ENCODE measurements around the gene ZNF786.
"Not testable (repeated sequence)": the region's sequence is repeated elsewhere in the genome, so short reads cannot be mapped to it uniquely, and the experiment has no call there.

ZNF786 gene, protein sequence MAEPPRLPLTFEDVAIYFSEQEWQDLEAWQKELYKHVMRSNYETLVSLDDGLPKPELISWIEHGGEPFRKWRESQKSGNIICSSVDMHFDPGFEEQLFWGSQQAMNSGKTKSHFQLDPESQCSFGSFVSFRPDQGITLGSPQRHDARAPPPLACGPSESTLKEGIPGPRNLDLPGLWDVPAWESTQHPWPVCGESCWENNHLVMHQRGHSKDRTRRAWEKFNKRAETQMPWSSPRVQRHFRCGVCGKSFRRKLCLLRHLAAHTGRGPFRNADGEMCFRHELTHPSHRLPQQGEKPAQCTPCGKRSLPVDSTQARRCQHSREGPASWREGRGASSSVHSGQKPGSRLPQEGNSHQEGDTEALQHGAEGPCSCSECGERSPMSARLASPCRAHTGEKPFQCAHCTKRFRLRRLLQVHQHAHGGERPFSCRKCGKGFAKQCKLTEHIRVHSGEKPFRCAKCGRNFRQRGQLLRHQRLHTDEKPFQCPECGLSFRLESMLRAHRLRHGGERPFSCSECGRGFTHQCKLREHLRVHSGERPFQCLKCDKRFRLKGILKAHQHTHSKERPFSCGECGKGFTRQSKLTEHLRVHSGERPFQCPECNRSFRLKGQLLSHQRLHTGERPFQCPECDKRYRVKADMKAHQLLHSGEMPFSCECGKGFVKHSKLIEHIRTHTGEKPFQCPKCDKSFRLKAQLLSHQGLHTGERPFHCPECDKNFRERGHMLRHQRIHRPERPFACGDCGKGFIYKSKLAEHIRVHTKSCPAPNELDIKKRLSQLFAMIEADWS

DNA sequence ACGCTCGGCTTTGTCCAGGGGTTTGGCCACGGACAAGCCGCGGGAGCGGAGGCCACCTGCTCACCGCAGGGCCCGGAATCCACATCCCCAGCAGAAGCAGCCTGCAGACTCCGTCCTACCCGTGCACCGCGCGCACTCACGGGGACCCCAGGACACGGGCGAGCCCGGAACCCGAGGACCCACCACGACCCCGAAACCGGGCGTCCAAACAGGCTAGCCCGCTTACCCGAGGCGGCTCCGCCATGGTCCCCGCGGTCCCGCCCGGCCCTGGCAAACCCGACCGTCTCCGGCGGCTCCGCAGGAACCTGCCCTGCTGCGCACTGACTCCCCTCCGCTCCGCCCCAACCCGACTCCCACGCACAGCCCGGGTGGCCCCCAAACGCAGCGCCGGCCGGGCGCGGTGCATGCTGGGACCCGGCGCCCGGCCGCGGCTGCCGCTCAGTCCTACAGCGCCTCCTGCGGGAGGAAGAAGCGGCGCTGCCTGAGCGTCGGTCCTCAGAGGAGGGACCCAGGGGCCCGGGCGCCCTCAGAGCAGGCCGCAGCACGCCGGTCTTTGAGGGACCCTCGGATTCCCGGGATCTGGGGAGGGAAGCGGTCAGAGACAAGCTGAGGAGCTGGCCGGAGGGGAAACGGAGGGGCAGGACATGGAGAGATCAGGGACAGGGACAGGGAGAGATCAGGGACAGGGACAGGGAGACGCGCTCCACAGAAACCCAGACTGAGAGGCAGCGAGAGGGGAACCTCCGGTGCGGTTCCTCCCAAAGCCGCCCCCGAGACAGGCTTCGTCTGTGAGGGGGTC lies at the start of gene ZNF786:
ZNF786 (minus strand) TSS at position 322 of the 799 bp plus-strand sequence; CDS start at position 244, 78 bp downstream.
- no peak for DNase-seq

DNA sequence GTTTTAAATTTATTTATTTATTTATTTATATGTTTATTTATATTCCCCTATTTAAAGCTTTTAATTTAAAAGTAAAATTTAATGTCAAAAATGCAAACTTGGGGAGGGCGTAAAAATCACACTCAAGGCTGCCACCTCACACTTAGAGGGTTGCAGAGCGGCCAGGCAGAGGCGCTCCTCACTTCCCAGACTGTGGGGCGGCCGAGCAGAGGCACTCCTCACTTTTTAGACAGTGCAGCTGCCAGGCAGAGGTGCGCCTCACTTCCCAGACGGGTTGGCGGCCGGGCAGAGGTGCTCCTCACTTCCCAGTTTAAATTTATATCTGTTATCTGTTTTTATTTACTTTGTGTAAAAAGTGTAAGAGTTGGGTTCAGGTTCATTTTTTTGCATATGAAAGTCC lies 45.6 kb upstream of the ZNF786 start:
- DNase-seq, result no peak

DNA sequence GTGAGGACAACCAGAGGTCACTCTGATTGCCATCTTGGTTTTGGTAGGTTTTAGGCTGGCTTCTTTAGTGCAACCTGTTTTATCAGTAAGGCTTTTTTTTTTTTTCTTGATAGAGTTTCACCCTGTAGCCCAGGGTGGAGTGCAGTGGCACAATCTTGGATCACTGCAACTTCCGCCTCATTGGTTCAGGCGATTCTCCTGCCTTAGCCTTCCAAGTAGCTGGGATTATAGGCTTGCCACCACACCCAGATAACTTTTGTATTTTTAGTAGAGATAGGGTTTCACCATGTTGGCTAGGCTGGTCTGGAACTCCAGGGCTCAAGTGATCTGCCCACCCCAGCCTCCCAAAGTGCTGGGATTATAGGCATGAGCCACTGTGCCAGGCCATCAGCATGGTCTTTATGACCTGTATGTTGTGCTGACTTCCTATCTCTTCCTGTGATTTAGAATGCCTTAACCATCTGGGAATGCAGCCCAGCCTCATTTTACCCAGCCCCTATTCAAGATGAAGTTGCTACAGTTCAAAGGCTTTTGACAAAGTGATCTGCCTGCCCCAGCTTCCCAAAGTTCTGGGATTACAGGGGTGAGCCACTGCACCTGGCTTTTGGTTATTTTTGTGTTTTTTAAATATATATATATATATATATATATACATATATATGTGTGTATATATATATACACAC lies 42.7 kb upstream of the ZNF786 start:
- no peak for DNase-seq

DNA sequence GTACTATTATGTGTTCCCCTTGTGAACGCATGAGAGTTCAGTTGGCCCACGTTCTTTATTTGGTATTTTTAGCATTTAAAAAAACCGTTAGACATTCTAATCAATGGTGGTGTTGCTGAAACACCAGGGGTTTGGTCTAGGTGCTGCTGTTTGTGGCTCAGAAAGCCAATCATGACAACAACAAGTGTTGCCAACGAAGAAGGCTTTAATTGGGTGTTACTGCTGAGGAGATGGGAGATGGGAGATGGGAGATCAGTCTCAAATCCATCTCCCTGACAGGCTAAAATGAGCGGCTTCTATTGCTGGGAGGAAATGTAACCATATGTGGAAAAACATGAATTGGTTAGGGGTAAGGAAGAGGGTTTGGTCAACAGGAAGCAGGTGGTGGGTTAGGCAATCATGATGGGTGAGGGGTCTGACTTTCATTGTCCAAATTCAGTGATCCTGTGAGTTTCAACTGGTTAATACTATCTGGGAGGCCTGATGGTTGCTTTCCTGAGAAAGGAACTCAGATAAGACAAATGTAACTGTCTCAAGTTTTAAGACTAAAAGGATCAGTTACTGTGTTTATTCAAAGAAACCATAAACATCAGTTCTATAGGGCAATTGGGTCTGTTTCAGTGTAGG lies 40.2 kb upstream of the ZNF786 start:
- no peak for DNase-seq

DNA sequence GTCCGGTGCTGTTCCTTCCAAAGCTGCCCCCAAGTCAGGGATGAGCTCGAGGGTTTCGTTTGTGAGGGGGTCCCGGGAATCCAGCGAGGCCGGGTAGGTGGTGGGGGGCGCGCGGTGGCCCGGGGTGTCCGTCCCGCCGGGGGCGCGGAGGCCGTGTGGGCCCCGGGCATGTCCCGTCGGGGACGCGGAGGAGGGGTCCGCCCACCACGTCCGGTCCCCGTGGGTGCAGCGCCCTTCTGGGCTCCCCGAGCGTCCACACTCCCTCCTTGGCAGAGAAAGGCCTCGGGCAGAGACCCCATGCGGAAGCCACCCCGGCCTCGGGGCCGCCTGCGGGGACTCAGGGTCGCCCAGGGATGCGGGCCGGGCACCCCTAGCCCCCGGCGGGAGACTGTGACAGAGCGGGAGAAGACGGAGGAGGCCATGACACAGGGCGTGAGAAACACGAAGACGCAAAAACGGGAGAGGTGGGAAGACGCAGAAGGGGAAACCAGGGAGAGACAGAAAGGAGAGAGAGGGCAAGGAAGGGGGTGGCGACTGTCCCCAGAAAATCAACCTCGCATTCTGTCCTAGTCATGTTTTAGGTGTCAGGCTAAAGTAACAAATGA lies 36.2 kb upstream of the ZNF786 start:
- DNase-seq, result no peak

DNA sequence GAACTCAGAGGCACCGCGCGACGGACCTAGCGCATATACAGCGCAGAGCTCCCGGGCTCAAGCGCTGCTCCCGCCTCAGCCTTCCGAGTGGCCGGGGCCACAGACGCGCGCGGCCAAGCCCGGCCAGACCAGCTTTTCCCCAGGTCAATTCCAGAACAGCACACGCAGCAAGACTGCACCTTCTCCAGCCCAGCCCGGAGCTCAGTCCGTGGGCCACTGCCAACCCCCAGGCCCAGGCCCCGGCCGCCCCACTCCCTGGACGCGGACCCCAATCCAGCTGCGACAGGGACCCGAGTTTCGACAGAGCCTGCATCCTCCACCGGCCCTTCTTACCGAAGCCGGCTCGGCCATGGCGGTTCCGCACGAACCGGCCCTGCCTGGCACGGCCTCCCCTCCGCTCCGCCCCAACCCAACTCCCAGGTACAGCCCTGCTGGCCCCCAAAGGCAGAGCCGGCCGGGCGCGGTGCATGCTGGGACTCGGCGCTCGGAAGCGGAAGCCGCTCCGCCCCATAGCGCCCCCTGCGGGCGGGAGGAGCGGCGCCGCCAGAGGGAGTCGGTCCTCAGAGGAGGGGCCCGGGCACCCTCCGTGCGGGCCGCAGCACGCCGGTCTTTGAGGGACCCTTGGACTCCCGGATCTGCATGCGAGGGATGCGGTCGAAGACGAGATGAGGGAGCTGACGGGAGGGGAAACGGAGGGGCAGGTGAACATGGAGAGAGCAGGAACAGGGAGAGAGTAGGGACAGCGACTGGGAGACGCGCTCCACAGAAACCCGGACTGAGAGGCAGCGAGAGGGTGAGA lies 35.5 kb upstream of the ZNF786 start, which contains the start of gene ZNF425:
ZNF425 (minus strand) TSS at position 462 of the 799 bp plus-strand sequence; CDS start at position 351, 111 bp downstream.
- DNase-seq, result no peak

DNA sequence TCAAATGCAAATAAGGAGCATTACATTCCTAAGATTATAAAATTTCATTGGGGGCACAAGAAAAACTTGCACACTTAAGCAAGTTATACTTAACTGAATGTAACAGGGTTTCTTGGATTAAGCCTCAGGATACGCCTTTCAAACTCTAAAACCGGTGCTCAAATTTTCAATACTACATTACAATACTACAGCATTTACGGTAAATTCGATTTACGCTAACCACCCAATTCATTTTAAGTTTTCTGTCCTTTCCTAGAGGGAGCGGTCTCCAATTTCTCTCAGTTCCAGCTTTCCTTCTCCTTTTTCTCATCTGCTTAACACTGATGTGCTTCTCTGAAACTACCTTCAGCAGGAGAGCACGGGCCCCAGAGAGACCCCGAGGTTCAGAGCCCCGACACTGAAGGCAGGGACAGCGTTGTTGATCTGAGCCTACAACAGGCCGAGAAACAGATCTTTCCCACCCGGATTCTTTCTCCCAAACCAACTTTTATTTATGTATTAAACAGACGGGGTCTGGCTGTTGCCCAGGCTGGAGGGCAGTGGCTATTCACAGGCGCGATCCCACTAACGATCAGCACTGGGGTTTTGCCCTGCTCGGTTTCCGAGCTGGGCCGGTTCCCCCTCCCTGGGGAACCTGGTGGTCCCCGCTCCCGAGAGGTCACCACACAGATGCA lies 34.8 kb upstream of the ZNF786 start:
- no peak for DNase-seq

DNA sequence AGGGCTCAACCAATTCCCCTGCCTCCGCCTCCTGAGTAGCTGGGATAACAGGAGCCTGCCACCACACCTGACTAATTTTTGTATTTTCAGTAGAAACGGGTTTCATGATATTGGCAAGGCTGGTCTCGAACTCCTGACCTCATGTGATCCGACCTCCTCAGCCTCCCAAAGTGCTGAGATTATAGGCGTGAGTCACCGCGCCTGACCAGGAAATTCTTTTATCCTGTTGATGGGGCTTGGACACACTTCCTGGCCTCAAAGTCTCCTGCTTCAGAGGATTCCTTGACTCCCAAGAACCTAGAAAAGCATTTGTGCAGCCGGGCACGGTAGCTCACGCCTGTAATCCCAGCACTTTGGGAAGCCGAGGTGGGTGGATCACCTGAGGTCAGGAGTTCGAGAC lies 19.5 kb upstream of the ZNF786 start:
- DNase-seq, result no peak

DNA sequence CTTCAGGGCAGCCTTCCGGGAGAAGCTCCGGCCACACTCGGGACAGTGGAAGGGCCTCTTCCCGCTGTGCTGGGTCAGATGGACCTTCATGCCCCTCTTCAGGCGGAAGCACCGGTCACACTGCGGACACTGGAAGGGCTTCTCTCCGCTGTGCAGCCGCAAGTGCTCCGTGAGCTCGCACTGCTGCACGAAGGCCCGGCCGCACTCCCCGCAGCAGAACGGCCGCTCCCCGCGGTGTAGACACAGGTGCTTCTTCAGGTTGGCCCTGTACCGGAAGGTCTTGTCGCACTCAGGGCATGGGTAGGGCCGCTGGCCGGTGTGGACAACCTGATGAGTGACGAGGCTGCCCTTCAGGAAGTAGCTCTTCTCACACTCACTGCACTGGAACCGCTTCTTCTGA lies 14.2 kb upstream of the ZNF786 start:
- no peak for DNase-seq

DNA sequence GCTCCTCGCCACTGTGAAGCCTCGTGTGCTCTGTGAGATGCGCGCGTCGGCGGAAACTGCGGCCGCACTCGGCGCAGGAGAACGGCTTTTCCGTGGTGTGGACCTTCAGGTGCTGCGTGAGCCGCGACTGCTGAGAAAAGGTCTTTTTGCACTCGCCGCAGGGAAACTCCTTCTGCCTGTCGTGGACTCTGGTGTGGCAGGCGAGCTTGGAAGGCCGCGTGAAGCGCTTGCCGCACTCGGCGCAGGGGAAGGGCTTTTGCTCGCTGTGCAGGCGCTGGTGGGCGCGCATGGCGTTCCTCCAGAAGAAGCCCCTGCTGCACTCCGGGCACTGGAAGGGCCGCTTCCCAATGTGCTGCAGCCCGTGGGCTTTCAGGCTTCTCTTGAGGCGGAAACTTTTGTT lies 13.7 kb upstream of the ZNF786 start:
- no peak for DNase-seq

DNA sequence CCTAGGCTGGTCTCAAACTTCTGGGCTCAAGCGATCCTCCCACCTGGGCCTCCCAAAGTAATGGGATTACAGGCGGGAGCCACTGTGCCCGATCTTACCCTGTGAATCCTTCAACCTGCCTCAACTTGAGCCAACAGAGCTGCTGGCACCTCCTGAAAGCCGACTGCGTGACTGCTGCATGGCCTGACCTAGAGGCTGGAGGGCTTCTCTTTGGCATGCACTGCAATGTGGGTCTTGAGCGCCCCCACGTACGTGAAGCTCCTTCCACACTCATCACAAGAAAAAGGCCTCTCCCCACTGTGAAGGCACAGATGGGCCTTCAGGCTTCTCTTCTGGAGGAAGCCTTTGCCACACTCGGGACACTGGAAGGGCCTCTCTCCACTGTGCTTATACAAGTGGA lies 12.9 kb upstream of the ZNF786 start:
- no peak for DNase-seq

DNA sequence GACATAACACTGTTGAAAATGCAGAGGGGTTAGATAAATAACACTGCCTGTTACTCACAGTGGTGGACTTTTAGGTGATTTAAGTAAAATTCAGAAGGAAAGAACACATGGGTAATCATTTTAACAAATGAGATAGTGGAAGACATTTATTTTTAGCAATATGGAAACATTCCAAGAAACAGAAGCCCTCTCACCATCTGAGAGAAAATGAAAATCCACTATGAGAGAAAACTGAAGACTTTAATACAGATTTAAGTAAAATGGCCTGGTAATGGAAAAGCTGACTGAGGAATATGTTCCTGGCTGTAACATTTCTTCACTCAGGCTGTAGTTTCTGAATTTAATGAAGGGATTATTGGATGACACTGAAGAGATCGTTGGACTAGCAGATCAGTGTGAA lies 12.1 kb upstream of the ZNF786 start:
- DNase-seq, result no peak

DNA sequence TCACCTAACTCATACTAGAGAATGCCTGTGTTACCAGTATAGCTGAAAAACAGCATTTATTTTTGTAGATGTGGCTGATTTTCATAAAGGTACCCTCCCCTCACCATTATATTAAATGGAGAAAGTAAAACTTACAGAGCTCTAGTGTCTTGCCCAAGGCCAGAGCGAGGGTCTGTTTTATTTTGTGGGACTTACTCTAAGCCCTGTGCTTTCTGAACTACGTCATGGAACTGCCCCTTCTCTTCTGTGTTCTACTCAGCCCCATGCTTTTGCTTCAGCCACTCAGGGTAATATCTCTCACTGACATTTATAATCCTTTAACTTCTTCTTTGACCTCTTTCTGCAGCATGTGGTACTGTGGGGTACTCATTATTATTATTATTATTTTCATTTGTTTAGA lies 10.3 kb upstream of the ZNF786 start:
- no peak for DNase-seq

DNA sequence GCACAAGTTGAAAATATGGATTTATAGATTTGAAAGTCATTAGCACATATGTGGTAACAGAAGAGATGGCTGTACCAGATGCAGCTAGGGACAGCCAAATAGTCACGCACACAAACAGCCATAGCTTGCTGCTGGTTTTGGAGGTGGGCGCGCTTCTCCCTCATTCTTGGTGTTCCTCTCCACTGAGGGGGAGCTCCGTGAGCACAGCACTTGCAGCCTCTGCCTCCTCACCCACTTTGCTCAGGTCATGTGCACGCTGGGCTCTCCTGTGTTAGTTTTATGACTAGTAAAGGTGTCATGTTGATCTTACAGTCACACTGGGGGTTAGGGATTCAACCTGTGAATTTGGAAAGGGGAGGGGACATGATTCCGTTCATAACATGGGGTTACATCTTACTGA lies 8.5 kb upstream of the ZNF786 start:
- DNase-seq, result no peak

DNA sequence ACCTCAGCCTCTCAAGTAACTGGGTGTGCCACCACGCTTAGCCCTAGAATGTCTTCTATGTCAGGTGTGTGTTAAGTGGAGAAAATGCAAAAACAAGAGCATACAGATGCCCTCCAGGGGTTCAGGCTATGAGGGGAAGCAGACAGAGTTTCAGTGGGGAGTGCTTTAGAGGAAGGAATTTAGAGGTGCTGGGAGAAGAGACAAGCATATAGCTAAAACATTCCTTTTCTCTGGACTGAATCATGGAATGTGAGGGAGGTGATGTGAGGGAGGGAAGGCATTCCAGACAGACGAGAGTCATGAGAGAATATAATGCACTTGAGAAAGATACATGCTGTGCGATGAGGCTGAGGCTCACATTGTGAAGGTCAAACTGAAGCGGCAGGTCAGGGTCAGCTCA lies 6.6 kb upstream of the ZNF786 start:
- DNase-seq, result no peak

DNA sequence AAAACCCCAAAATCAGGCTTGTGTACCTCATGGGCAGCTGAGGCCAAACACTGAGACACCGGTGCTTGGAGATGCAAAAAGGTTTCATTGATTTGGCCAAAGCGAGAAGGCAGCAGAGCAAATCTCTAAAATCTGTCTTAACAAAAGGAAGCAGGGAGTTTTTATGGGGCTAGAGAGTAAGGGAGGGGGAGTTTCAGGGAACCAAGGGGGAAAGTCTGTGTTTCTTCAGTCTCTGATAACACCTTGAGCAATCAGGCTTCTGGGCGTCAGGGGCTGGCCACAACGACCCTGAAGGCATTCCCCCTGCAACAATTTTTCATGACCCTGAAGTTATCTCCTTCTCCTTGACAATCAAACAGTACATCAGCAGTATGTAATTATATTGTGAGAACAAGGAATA lies 2.7 kb upstream of the ZNF786 start:
- DNase-seq, result no peak

DNA sequence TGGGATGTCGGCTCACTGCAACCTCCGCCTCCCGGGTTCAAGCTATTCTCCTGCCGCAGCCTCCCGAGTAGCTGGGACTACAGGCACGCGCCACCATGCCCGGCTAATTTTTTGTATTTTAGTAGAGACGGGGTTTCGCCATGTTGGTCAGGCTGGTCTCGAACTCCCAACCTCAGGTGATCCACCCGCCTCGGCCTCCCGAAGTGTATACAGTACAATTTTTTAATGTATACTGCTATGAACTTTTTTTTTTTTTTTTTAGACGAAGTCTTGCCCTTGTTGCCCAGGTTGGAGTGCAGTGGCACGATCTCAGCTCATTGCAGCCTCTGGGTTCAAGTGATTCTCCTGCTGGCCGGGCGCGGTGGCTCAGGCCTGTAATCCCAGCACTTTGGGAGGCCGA lies 1.7 kb upstream of the ZNF786 start:
- DNase-seq, result not testable (repeated sequence)

DNA sequence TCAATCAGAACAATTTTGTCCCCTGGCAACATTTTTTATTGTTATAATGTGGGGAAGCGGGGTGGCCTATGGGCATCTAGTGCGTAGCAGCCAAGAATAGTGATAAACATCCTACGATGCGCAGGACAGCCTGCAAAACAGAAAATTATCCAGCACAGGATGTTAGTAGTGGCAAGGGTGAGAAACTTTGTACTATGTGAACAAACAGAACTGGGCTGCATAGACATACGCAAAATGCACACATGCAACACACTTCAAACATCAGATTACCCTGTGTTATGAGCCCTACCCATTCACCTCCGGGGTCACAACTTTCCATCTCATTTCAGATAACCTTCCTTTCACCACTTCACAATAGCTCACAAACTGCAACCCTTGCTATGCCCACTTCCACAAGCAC lies 3.1 kb downstream of the ZNF786 start:
- no peak for DNase-seq

DNA sequence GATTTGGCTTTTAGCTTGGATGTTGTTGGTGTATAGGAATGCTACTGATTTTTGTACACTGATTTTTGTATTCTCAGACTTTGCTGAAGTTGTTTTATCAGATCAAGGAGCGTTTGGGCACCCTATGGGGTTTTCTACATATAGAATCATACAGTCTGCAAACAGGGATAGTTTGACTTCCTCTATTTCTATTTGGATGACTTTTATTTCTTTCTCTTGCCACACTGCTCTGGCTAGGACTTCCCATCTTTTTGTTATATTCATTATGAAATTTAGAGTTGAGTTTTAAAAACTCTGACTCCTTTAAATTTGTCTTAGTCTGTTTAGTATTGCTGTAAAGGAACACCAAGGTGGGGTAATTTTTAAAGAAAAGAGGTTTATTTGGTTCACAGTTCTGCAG lies 4.7 kb downstream of the ZNF786 start:
- no peak for DNase-seq

DNA sequence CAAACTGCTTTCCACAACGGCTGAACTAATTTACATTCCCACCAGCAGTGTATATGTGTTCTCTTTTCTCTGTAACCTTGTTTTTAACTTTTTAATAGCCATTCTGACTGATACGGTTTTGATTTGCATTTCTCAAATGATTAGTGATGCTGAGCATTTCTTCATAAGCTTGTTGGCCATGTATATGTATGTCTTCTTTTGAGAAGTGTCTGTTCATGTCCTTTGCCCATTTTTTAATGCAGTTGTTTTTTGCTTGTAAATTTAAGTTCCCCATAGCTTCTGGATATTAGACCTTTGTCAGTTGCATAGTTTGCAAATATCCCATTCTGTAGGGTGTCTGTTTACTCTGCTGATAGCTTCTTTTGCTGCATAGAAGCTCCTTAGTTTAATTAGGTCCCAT lies 6.1 kb downstream of the ZNF786 start:
- DNase-seq, result no peak

Data from NCI-H524 treated with DMSO at 0.1 percent for 48 hours (cell line).